Small intestine (tissue), 7 donors: ENCODE results near the gene UGT1A10. TPM values are rescaled to one million over a fixed set of nuclear protein-coding genes. Genes with fewer than 3 reads are reported as not detected.

Source experiments
- DNase-seq, 2 donors: peaks; one replicate each; pipeline versions ENCODE4 v3.0.0 to v3.0.0-alpha.2; 2013
- FAIRE-seq: peaks from 2 replicates; lab custom pipeline; 2012; peaks lifted over from hg19 to GRCh38; lab: Jason Lieb, UNC
- H3K27ac ChIP-seq, 3 donors: one replicate each; pipeline ENCODE4 v1.5.1; 2013; ENCODE audit warnings: low read length in 2 of 3, mild to moderate bottlenecking in 2 of 3, control low read depth in 1 of 3, inconsistent platforms in 1 of 3, low read depth in 1 of 3, moderate library complexity in 1 of 3
- H3K27me3 ChIP-seq, 3 donors: one replicate each; pipeline ENCODE4 v1.6.1; 2013; ENCODE audit warnings: low read length in 3 of 3, inconsistent platforms in 1 of 3; ENCODE audit not compliant: control insufficient read depth in 3 of 3, insufficient read depth in 3 of 3
- H3K36me3 ChIP-seq, 3 donors: one replicate each; pipeline ENCODE4 v1.6.1; 2013; ENCODE audit warnings: low read length in 3 of 3, inconsistent platforms in 1 of 3, low read depth in 1 of 3, mild to moderate bottlenecking in 1 of 3, moderate library complexity in 1 of 3; ENCODE audit not compliant: control insufficient read depth in 3 of 3, insufficient read depth in 2 of 3
- H3K4me1 ChIP-seq, 3 donors: one replicate each; pipeline ENCODE4 v1.6.1; 2013; ENCODE audit warnings: low read length in 2 of 3, inconsistent platforms in 1 of 3, low read depth in 1 of 3, mild to moderate bottlenecking in 1 of 3, moderate library complexity in 1 of 3; ENCODE audit not compliant: control insufficient read depth in 3 of 3, insufficient read depth in 2 of 3
- H3K4me3 ChIP-seq, 3 donors: one replicate each; pipeline ENCODE4 v1.5.1; 2013; ENCODE audit warnings: low read length in 3 of 3, control low read depth in 1 of 3, inconsistent platforms in 1 of 3, low read depth in 1 of 3, mild to moderate bottlenecking in 1 of 3, moderate library complexity in 1 of 3
- H3K9me3 ChIP-seq, 2 donors: one replicate each; pipeline ENCODE4 v1.6.1; 2013; ENCODE audit warnings: low read depth in 1 of 2, low read length in 1 of 2; ENCODE audit not compliant: control insufficient read depth in 2 of 2, insufficient read depth in 1 of 2
- WGBS, 3 donors: extraction: QIAGEN DNeasy Blood & Tissue Kit; methylation state at CpG; one replicate each; pipeline ENCODE4 v1.1.7; 2013; 5-methylcytosine and 5-hydroxymethylcytosine counted together
- polyA plus RNA-seq, 4 donors: library from polyadenylated mRNA; stranded (reverse) in 3 of 4; unstranded in 1 of 4; fragments of 200-250 nt in 3 of 4; fragments of 120-200 nt in 1 of 4; gene quantifications; one replicate each; pipeline versions ENCODE4 v1.2.1 to v1.2.3, GENCODE V29; 2013
- donor health status: healthy with polysubstance abuse.
- donor health status: control.
- donor health status: control.
- donor health status: Bipolar disorder and iron deficiency.
- donor health status: healthy.

The UGT1A10 gene
- polyA plus RNA-seq, 4 donors: 0.27 to 30.0 (median 18.5) TPM

GRCh38 chr2:233821196-233821595 is 184.9 kb downstream of the UGT1A10 start:
- Histone ChIP-seq H3K36me3 (no peaks in the 10 kb centered on the region), H3K27ac (no peak overlapping the region), H3K27me3 (no peaks in the 10 kb centered on the region), H3K9me3 (peaks cover 0 to 2% of the 10 kb centered on the region in 2 donors), H3K4me3 (no peak overlapping the region), H3K4me1 (peaks cover 0 to 23% (median 4%) of the 10 kb centered on the region in 3 donors)
- 90 to 100% (median 94%) methylated on average over 3 of the region's 3 CpGs for WGBS, 3 donors
- FAIRE-seq: no peak
- no peak for DNase-seq

- FAIRE-seq: no peak
These were observed 185.5 kb downstream of the UGT1A10 start for GRCh38 chr2:233821709-233822100.

GRCh38 chr2:233822101-233822771 is 186.0 kb downstream of the UGT1A10 start:
- no peaks in the 10 kb centered on the region for H3K9me3 ChIP-seq
- H3K36me3 ChIP-seq: no peaks in the 10 kb centered on the region
- FAIRE-seq (no peak), DNase-seq (peak in 1 of 2 donors; percentile 82)
- peak overlapping the region in 1 of 3 donors; percentile 1 for H3K27ac ChIP-seq
- peaks cover 0 to 15% (median 4%) of the 10 kb centered on the region in 3 donors for H3K4me1 ChIP-seq
- H3K27me3 ChIP-seq: no peaks in the 10 kb centered on the region
- H3K4me3 ChIP-seq: no peak overlapping the region
- 37 to 75% (median 60%) methylated on average over 21 of the region's 21 CpGs for WGBS, 3 donors

More at GRCh38 chr2:233821709-233822100, 185.5 kb downstream of the UGT1A10 start:
- DNase-seq: no peak
- Histone ChIP-seq H3K27me3 (no peaks in the 10 kb centered on the region), H3K36me3 (no peaks in the 10 kb centered on the region), H3K4me1 (peaks cover 0 to 19% (median 4%) of the 10 kb centered on the region in 3 donors), H3K4me3 (no peak overlapping the region), H3K9me3 (no peaks in the 10 kb centered on the region), H3K27ac (no peak overlapping the region)
- 70 to 91% (median 79%) methylated on average over 8 of the region's 8 CpGs for WGBS, 3 donors

Other genes starting within 250 kb of the UGT1A10 start
- gene USP40, start 69.7 kb upstream of the UGT1A10 start, polyA plus RNA-seq: 10 to 100 TPM; 19.3 to 40.9 (median 30.6) TPM
- 10 to 100 TPM in 1 of 4 donors, 1 to 10 TPM in 2, under 1 TPM in 1; 0.07 to 13.6 (median 4.9) TPM for gene UGT1A8, start 18.8 kb upstream of the UGT1A10 start, polyA plus RNA-seq
- under 1 TPM in 1 of 4 donors, not detected in 3; 0.07 TPM for gene UGT1A9, start 35.5 kb downstream of the UGT1A10 start, polyA plus RNA-seq
- 1 to 10 TPM in 1 of 4 donors, under 1 TPM in 2, not detected in 1; 0.03 to 9.6 (median 0.19) TPM for gene UGT1A7, start 45.5 kb downstream of the UGT1A10 start, polyA plus RNA-seq
- 1 to 10 TPM in 2 of 4 donors, under 1 TPM in 1, not detected in 1; 0.21 to 1.8 (median 1.4) TPM for gene UGT1A6, start 56.4 kb downstream of the UGT1A10 start, polyA plus RNA-seq
- 10 to 100 TPM in 1 of 4 donors, under 1 TPM in 2, not detected in 1; 0.15 to 15.4 (median 0.48) TPM for gene UGT1A5, start 76.5 kb downstream of the UGT1A10 start, polyA plus RNA-seq
- 1 to 10 TPM in 1 of 4 donors, under 1 TPM in 2, not detected in 1; 0.09 to 7.3 (median 0.66) TPM for gene UGT1A4, start 82.3 kb downstream of the UGT1A10 start, polyA plus RNA-seq
- 1 to 10 TPM in 2 of 4 donors, under 1 TPM in 2; 0.22 to 6.8 (median 2.7) TPM for gene UGT1A3, start 92.6 kb downstream of the UGT1A10 start, polyA plus RNA-seq
- 10 to 100 TPM in 3 of 4 donors, under 1 TPM in 1; 0.38 to 78.9 (median 28.0) TPM for gene UGT1A1, start 123.8 kb downstream of the UGT1A10 start, polyA plus RNA-seq
- gene MROH2A, start 141.9 kb downstream of the UGT1A10 start, polyA plus RNA-seq: 1 to 10 TPM in 1 of 4 donors, under 1 TPM in 3; 0.19 to 1.6 (median 0.42) TPM
- 10 to 100 TPM in 2 of 4 donors, 1 to 10 TPM in 1, under 1 TPM in 1; 0.81 to 10.7 (median 5.9) TPM for gene HJURP, start 218.1 kb downstream of the UGT1A10 start, polyA plus RNA-seq